Lower leg skin (tissue), 4 donors: ENCODE data around the gene SPRED1. TPM values are rescaled to one million over a fixed set of nuclear protein-coding genes. Genes with fewer than 3 reads are reported as not detected.

Source experiments
- DNase-seq, 2 donors: peaks; one replicate each; pipeline ENCODE4 v3.0.0-alpha.2; 2019; ENCODE audit warnings: low spot score in 2 of 2
- H3K4me3 ChIP-seq: fragments of 200-600 bp; sonication (generic); 2 replicates; pipeline ENCODE4 v1.5.1; 2017; ENCODE audit warnings: mild to moderate bottlenecking, low read depth; ENCODE audit not compliant: poor library complexity, severe bottlenecking
- POLR2A ChIP-seq, 2 donors: fragments of 450-650 bp; IDR thresholded peaks; one replicate each; pipeline ENCODE4 v1.6.1; 2016 to 2017; ENCODE audit warnings: antibody characterized with exemption in 2 of 2, mild to moderate bottlenecking in 1 of 2, moderate library complexity in 1 of 2
- WGBS, 2 donors: methylation state at CpG; one replicate each; pipeline ENCODE4 v1.1.5; 2018; 5-methylcytosine and 5-hydroxymethylcytosine counted together
- intact Hi-C: fragments of 100-400 bp; cut with DNase I; formaldehyde crosslinking; loops from one replicate; pipeline ENCODE4 v1.15.0; 2023; ENCODE audit warnings: low total_unique reads
- total RNA-seq, 4 donors: library from RNA; depleted of rRNA; stranded (reverse); fragments of >200 nt; gene quantifications; one replicate each; pipeline ENCODE4 v1.1.0, GENCODE V29; 2016
- TF ChIP-seq, protein P1 (sequence below), 3 donors: fragments of 450-650 bp; IDR thresholded peaks; one replicate each; pipeline ENCODE4 v1.5.1; 2016; ENCODE audit warnings: antibody characterized with exemption in 3 of 3, mild to moderate bottlenecking in 3 of 3, moderate library complexity in 2 of 3

Gene SPRED1
- total RNA-seq, 4 donors from 2014 or later: 8.8 to 14.8 (median 11.5) TPM

DNA sequence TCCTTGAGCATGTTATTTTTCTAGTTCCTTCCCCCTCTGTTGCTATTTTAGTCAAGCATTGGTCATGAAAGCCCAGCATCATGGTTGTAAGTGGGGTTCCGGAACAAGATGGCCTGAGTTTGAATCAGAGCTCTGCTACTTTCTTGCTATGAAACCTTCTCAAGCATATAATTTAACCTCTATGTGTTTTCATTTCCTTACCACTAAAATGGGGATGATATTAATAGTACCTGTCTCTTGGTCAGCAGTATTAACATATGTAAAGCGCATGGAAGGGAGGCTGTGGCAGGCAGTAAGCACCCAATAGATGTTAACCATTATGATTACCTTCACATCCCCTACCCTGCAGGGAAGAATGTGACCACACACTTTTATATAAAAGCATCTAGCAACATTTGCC lies 14.3 kb upstream of the SPRED1 start:
- no peak for DNase-seq
- no peak overlapping the region for H3K4me3 ChIP-seq
- TF ChIP-seq, protein P1, sequence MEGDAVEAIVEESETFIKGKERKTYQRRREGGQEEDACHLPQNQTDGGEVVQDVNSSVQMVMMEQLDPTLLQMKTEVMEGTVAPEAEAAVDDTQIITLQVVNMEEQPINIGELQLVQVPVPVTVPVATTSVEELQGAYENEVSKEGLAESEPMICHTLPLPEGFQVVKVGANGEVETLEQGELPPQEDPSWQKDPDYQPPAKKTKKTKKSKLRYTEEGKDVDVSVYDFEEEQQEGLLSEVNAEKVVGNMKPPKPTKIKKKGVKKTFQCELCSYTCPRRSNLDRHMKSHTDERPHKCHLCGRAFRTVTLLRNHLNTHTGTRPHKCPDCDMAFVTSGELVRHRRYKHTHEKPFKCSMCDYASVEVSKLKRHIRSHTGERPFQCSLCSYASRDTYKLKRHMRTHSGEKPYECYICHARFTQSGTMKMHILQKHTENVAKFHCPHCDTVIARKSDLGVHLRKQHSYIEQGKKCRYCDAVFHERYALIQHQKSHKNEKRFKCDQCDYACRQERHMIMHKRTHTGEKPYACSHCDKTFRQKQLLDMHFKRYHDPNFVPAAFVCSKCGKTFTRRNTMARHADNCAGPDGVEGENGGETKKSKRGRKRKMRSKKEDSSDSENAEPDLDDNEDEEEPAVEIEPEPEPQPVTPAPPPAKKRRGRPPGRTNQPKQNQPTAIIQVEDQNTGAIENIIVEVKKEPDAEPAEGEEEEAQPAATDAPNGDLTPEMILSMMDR (IDR thresholded peaks at IDR 0.05): no peak
- TF ChIP-seq POLR2A (IDR thresholded peaks at IDR 0.05): no peak
- intact Hi-C loops: no loop called here
- WGBS, 2 donors: 94 to 98% methylated on average over 2 of the region's 2 CpGs

- 82 to 86% methylated on average over 2 of the region's 2 CpGs for WGBS, 2 donors
- DNase-seq: no peak
- H3K4me3 ChIP-seq: no peak overlapping the region
- intact Hi-C loops: no loop called here
- TF ChIP-seq POLR2A (IDR thresholded peaks at IDR 0.05): no peak
- TF ChIP-seq, protein P1 (IDR thresholded peaks at IDR 0.05): no peak
These were observed 10.6 kb upstream of the SPRED1 start for GRCh38 chr15:38242055-38242454.

- no peak for DNase-seq
- 56 to 67% methylated on average over 6 of the region's 6 CpGs for WGBS, 2 donors
- intact Hi-C loops: no loop called here
- no peak for TF ChIP-seq POLR2A (IDR thresholded peaks at IDR 0.05)
- TF ChIP-seq, protein P1 (IDR thresholded peaks at IDR 0.05): no peak
- H3K4me3 ChIP-seq: no peak overlapping the region
These were observed 9.2 kb upstream of the SPRED1 start for GRCh38 chr15:38243278-38244055.

- intact Hi-C loops: no loop called here
These were observed 5.3 kb upstream of the SPRED1 start for GRCh38 chr15:38247336-38247735.

GRCh38 chr15:38253351-38253781 lies 730 bp downstream of the SPRED1 start:
- WGBS, 2 donors: 0 to 1% methylated on average over 4 of the region's 4 CpGs
- TF ChIP-seq POLR2A (IDR thresholded peaks at IDR 0.05): no peak
- TF ChIP-seq, protein P1 (IDR thresholded peaks at IDR 0.05): no peak
- no peak for DNase-seq
- peak overlapping the region; percentile 61 for H3K4me3 ChIP-seq
- intact Hi-C loops: no loop called here

More at GRCh38 chr15:38247336-38247735, 5.3 kb upstream of the SPRED1 start:
- TF ChIP-seq, protein P1 (IDR thresholded peaks at IDR 0.05): no peak
- no peak for TF ChIP-seq POLR2A (IDR thresholded peaks at IDR 0.05)
- 70 to 71% methylated on average over 3 of the region's 3 CpGs for WGBS, 2 donors
- H3K4me3 ChIP-seq: no peak overlapping the region
- no peak for DNase-seq
